SK-N-SH (cell line): ENCODE data around the gene PKP4. TPM values are rescaled to one million over a fixed set of nuclear protein-coding genes. Genes with fewer than 3 reads are reported as not detected.

Source experiments
- CTCF ChIA-PET: fragments of 300-600, 350-600 bp; formaldehyde crosslinking; extraction: SDS; loops from one replicate; lab custom pipeline; 2021; lab: Yijun Ruan, JAX
- POLR2A ChIA-PET: fragments of 350-600 bp; sonication (Branson Sonifier 250); formaldehyde crosslinking; extraction: SDS; loops from one replicate; lab custom pipeline; 2020; ENCODE audit warnings: antibody characterized with exemption, inconsistent platforms; lab: Yijun Ruan, JAX
- DNase-seq: peaks from one replicate; pipeline ENCODE4 v3.0.0; 2012
- H2AFZ ChIP-seq: fragments of 200-600 bp; sonication (generic); 2 replicates; pipeline ENCODE4 v1.8.1; 2016; ENCODE audit warnings: antibody characterized with exemption, mild to moderate bottlenecking, low read depth
- H3F3A ChIP-seq: fragments of 200-600 bp; sonication (generic); replicated peaks from 2 replicates; pipeline ENCODE3; 2016; ENCODE audit warnings: antibody characterized with exemption, mild to moderate bottlenecking; ENCODE audit not compliant: insufficient read depth
- H3K27ac ChIP-seq, 2 experiments: fragments of 200-500 bp in 1 of 2; fragments of 200-600 bp in 1 of 2; sonication (Bioruptor generic) in 1 of 2; sonication (generic), shearing (Covaris generic) in 1 of 2; 2 replicates each; pipeline versions ENCODE4 v1.5.1 to v1.6.1; 2014 to 2016; ENCODE audit warnings: low read depth in 2 of 2, inconsistent platforms in 1 of 2, low read length in 1 of 2, mild to moderate bottlenecking in 1 of 2, mixed read lengths in 1 of 2
- H3K27me3 ChIP-seq: fragments of 200-600 bp; sonication (generic), shearing (Covaris generic); 2 replicates; pipeline ENCODE4 v1.6.1; 2016; ENCODE audit warnings: mixed run types; ENCODE audit not compliant: insufficient read depth
- H3K36me3 ChIP-seq, 2 experiments: fragments of 200-500 bp in 1 of 2; fragments of 200-600 bp in 1 of 2; sonication (Bioruptor generic) in 1 of 2; sonication (generic) in 1 of 2; replicated peaks in 1 of 2; 2 replicates each; pipeline versions ENCODE3 to v1.5.1; 2014 to 2016; ENCODE audit warnings: low read length in 1 of 2, mild to moderate bottlenecking in 1 of 2; ENCODE audit not compliant: insufficient read depth in 2 of 2, control insufficient read depth in 1 of 2
- H3K4me1 ChIP-seq, 2 experiments: fragments of 200-500 bp in 1 of 2; fragments of 200-600 bp in 1 of 2; sonication (Bioruptor generic) in 1 of 2; sonication (generic), shearing (Covaris generic) in 1 of 2; 2 replicates each; pipeline versions ENCODE4 v1.5.1 to v1.6.1; 2014 to 2016; ENCODE audit warnings: low read depth in 1 of 2, low read length in 1 of 2, mixed run types in 1 of 2; ENCODE audit not compliant: insufficient read depth in 2 of 2, control insufficient read depth in 1 of 2
- H3K4me2 ChIP-seq: fragments of 200-600 bp; sonication (generic), shearing (Covaris generic); 2 replicates; pipeline ENCODE4 v1.6.1; 2017; ENCODE audit warnings: mixed run types
- H3K4me3 ChIP-seq, 2 experiments: fragments of 200-500 bp in 1 of 2; fragments of 200-600 bp in 1 of 2; sonication (Bioruptor generic) in 1 of 2; sonication (generic), shearing (Covaris generic) in 1 of 2; 2 replicates each; pipeline versions ENCODE4 v1.5.1 to v1.8.1; 2014 to 2016; ENCODE audit warnings: low read depth in 2 of 2, inconsistent platforms in 1 of 2, low read length in 1 of 2, mild to moderate bottlenecking in 1 of 2, mixed read lengths in 1 of 2, moderate library complexity in 1 of 2
- H3K79me2 ChIP-seq: fragments of 200-600 bp; sonication (generic); 2 replicates; pipeline ENCODE4 v1.8.1; 2017; ENCODE audit warnings: mild to moderate bottlenecking; ENCODE audit not compliant: insufficient read depth
- H3K9ac ChIP-seq: fragments of 200-600 bp; sonication (generic); 2 replicates; pipeline ENCODE4 v1.6.1; 2017; ENCODE audit warnings: mixed run types
- H3K9me2 ChIP-seq: fragments of 200-600 bp; sonication (generic); 2 replicates; pipeline ENCODE4 v1.6.1; 2017; ENCODE audit warnings: mixed run types
- H3K9me3 ChIP-seq: fragments of 200-600 bp; sonication (generic); 2 replicates; pipeline ENCODE4 v1.6.1; 2017; ENCODE audit warnings: mixed run types, mild to moderate bottlenecking, moderate library complexity
- H4K20me1 ChIP-seq: fragments of 200-600 bp; sonication (generic); 2 replicates; pipeline ENCODE4 v1.6.1; 2017; ENCODE audit warnings: mild to moderate bottlenecking, mixed run types; ENCODE audit not compliant: insufficient read depth
- CTCF ChIP-seq: fragments of 200-600 bp; sonication (generic); IDR thresholded peaks from 2 replicates; pipeline ENCODE4 v1.6.1; 2017; ENCODE audit warnings: antibody characterized with exemption, mild to moderate bottlenecking, moderate library complexity
- EP300 ChIP-seq, 2 experiments: IDR thresholded peaks; 2 replicates each; pipeline versions ENCODE4 v1.4.0 to v1.6.1; 2012; ENCODE audit warnings: borderline replicate concordance in 1 of 2, low read depth in 1 of 2, low read length in 1 of 2
- EZH2phosphoT487 ChIP-seq: fragments of 200-600 bp; sonication (generic); IDR thresholded peaks from 2 replicates; pipeline ENCODE4 v1.6.1; 2017; ENCODE audit warnings: low read depth, mixed run types, mild to moderate bottlenecking, antibody characterized with exemption, moderate library complexity, borderline replicate concordance
- FOSL2 ChIP-seq: IDR thresholded peaks from 2 replicates; pipeline ENCODE4 v1.4.0; 2012; ENCODE audit warnings: low read depth, mild to moderate bottlenecking, moderate library complexity, borderline replicate concordance
- GABPA ChIP-seq: IDR thresholded peaks from 2 replicates; pipeline ENCODE4 v1.4.0; 2012; ENCODE audit warnings: low read depth, mild to moderate bottlenecking
- MAX ChIP-seq: IDR thresholded peaks from 2 replicates; pipeline ENCODE4 v1.4.0; 2012; ENCODE audit warnings: low read depth
- MXI1 ChIP-seq: IDR thresholded peaks from 2 replicates; pipeline ENCODE4 v1.6.1; 2012; ENCODE audit warnings: mild to moderate bottlenecking, low read depth, low read length, improper control_type of control experiment
- NFIC ChIP-seq: IDR thresholded peaks from 2 replicates; pipeline ENCODE4 v1.4.0; 2012; ENCODE audit warnings: borderline replicate concordance
- PBX3 ChIP-seq: IDR thresholded peaks from 2 replicates; pipeline ENCODE4; 2012
- RAD21 ChIP-seq: IDR thresholded peaks from 2 replicates; pipeline ENCODE4 v1.6.1; 2012; ENCODE audit warnings: mild to moderate bottlenecking, low read length
- SIN3A ChIP-seq: IDR thresholded peaks from 2 replicates; pipeline ENCODE4 v1.6.1; 2012; ENCODE audit warnings: low read depth, mild to moderate bottlenecking, low read length, moderate library complexity, borderline replicate concordance
- TAF1 ChIP-seq: IDR thresholded peaks from 2 replicates; pipeline ENCODE4 v1.6.1; 2012; ENCODE audit warnings: low read depth, mild to moderate bottlenecking, low read length, moderate library complexity, borderline replicate concordance
- USF2 ChIP-seq: fragments of 150-350 bp; IDR thresholded peaks from 2 replicates; pipeline ENCODE4 v1.6.1; 2017; ENCODE audit warnings: antibody characterized with exemption, low read length, low read depth, borderline replicate concordance
- WGBS: methylation state at CpG from one replicate; pipeline ENCODE4 v1.1.6; 2017; ENCODE audit warnings: low lambda C conversion rate; 5-methylcytosine and 5-hydroxymethylcytosine counted together
- polyA plus RNA-seq, 3 experiments: library from polyadenylated mRNA; depleted of rRNA; stranded (reverse); fragments of >200 nt; gene quantifications; 2 replicates each; pipeline ENCODE4 v1.2.3, GENCODE V29; 2012

Gene PKP4
- polyA plus RNA-seq, 1 of the 3 experiments (the other 2 are of a cell fraction): 10.9 TPM

GRCh38 chr2:158459161-158460003 lies 2.6 kb downstream of the PKP4 start (continued):
- no peak for TF ChIP-seq GABPA
- TF ChIP-seq TAF1: no peak
- no peak for TF ChIP-seq EZH2phosphoT487
- TF ChIP-seq MAX: no peak
- TF ChIP-seq PBX3: no peak
- TF ChIP-seq EP300 (IDR thresholded peaks at IDR 0.05; ENCODE audit: borderline replicate concordance in 1 of 2, low read depth in 1 of 2, low read length in 1 of 2): no peak

- ChIA-PET CTCF (interaction anchor here (1.0 to 7.4 kb wide), 5 partner anchors 40 to 426 kb away, joined by 3 to 61 read pairs (median 4); no protein-coding TSS in a partner anchor), POLR2A (no interaction called here)
- no peak overlapping the region for H2AFZ ChIP-seq
- DNase-seq: no peak
- WGBS: 88% methylated on average over 3 of the region's 3 CpGs
- H3K27me3 ChIP-seq: no peaks in the 10 kb centered on the region
- peaks cover 9% of the 10 kb centered on the region for H3F3A ChIP-seq
- H3K4me2 ChIP-seq: no peak overlapping the region
- H3K9me3 ChIP-seq: no peaks in the 10 kb centered on the region
- no peaks in the 10 kb centered on the region for H3K36me3 ChIP-seq
- TF ChIP-seq NFIC: no peak
- TF ChIP-seq USF2: no peak
- TF ChIP-seq SIN3A: no peak
- TF ChIP-seq MXI1: no peak
- 0 out of 2 replicates have a peak, but pooled peaks have one; percentile 13 for TF ChIP-seq RAD21
- no peak for TF ChIP-seq FOSL2
- TF ChIP-seq CTCF: peak; percentile 23; the same call in 1 of the 2 replicates
- H3K4me1 ChIP-seq: peaks cover 18 to 23% of the 10 kb centered on the region in 2 experiments; a peak in 3 of 4 replicates
- no peaks in the 10 kb centered on the region for H3K9me2 ChIP-seq
- no peak overlapping the region for H3K4me3 ChIP-seq
- H3K79me2 ChIP-seq: peaks cover 78% of the 10 kb centered on the region
- H3K9ac ChIP-seq: no peak overlapping the region
- H3K27ac ChIP-seq: no peak overlapping the region
- peaks cover 13% of the 10 kb centered on the region; the same call in 1 of the 2 replicates for H4K20me1 ChIP-seq
Measured at GRCh38 chr2:158460632-158461297, 4.0 kb downstream of the PKP4 start.
